ENCODE measurements around the gene PCSK9.

Gene PCSK9

DNA sequence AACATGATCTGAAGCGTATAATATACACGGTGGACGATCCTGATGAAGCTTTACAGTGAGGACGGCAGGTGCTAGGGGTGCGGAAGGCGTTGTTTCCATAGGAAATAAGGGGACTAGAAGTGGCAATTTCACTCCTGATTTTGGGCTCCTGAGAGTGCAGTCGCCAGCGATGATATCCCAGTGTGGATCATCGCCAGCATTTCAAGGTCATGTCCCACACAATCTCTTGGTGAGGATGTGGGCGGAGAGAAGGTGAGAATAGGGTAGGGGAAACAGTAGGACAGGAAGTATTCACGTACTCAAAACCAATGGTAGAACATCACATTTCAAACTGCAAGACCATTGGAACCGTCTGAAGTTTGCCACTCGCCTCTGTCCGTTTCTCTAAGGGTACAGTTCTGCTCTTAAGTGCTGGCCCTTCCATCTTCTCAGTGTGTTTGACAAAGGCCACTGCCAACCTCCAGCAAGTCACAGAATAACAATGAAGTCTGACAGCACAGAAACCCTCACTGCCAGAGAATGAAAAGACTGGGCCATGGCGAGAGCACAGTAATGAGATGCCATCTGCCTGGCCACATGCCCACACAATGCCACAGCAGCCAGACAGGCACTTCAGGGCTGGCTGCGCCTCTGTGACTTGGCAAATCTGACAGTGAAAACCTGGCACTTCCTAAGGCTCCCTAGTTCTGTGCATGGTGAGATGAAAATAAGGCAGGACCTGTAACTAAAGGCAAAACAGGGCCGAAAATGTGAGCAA is 27.9 kb downstream of the PCSK9 start:
- no peak overlapping the region for H3K4me3 Mint-ChIP-seq

DNA sequence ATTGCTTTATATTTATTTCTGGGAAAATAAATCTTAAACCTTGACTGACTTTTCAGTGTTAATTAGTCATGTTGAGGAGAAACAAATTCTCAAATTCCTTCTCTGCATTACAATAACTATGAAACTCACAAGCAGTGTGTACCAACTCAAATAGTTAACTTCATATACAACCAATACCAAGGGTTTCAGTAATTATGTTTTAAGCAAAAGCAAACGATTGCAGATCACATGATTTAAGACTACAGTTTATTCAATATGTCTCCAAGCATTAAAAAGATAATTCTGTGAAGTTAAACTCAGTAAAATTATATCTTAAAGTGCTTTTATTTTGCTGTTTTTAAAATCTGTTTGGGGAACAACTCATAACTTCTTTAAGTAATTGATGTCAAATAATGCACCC is 28.6 kb downstream of the PCSK9 start:
- H3K9me3 Mint-ChIP-seq: no peaks in the 10 kb centered on the region
- DNase-seq (no peak), ATAC-seq (no peak)
- H3K4me3 Mint-ChIP-seq: no peak overlapping the region
- no peaks in the 10 kb centered on the region for H3K27me3 Mint-ChIP-seq
- peaks cover 13% of the 10 kb centered on the region for H3K4me1 Mint-ChIP-seq
- H3K36me3 Mint-ChIP-seq (ENCODE audit: low read depth): peaks cover 63% of the 10 kb centered on the region
- no peak overlapping the region for H3K27ac Mint-ChIP-seq

More for the DNA sequence above, 27.9 kb downstream of the PCSK9 start:
- ATAC-seq (no peak), DNase-seq (no peak)
- Mint-ChIP-seq H3K27ac (no peak overlapping the region), H3K4me1 (peaks cover 7% of the 10 kb centered on the region), H3K36me3 (ENCODE audit: low read depth) (peaks cover 56% of the 10 kb centered on the region), H3K27me3 (no peaks in the 10 kb centered on the region), H3K9me3 (no peaks in the 10 kb centered on the region)

DNA sequence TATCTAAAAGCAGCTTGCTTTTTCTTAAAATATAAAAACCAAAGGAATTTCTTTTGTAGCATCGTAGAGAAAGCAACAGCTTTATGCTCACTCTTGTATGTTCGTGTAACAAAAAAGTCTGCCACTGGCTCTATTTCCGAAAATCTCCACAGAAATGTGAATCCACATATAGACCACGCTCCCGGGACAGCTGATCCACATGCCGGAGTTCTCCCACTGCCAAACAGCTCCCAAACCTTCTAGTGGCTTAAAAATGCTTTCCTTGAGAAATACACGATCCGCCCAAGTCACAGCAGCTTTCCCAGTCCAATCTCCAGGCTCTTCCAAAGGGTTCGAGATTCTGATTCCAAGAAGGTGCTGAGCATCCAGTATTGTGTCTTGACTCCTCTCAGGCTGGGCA is 29.3 kb downstream of the PCSK9 start:
- Mint-ChIP-seq H3K27ac (peak overlapping the region; percentile 55), H3K4me3 (no peak overlapping the region), H3K4me1 (peaks cover 20% of the 10 kb centered on the region), H3K27me3 (no peaks in the 10 kb centered on the region), H3K36me3 (ENCODE audit: low read depth) (peaks cover 69% of the 10 kb centered on the region), H3K9me3 (no peaks in the 10 kb centered on the region)
- DNase-seq: no peak
- no peak for ATAC-seq

DNA sequence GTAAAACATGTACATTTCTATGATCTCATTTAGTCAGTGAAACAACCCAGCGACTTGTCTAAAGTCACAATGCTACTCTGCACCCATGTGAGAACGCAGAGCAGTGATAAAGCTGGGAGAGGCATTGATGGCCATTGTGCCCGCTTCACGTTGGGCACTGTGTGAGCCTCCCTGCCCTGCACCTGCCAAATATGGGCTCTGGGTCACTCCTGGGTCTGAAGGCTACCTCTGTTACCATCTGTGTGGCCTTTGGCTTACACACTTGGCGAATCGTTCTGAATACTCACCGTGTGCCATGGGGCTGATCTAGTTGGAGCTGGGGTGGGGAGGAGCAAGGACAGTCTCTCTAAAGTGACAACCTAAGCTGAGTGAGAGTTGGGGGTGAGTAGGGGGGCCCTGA is 29.9 kb downstream of the PCSK9 start:
- Mint-ChIP-seq H3K4me1 (peaks cover 26% of the 10 kb centered on the region), H3K27me3 (no peaks in the 10 kb centered on the region), H3K9me3 (no peaks in the 10 kb centered on the region), H3K36me3 (ENCODE audit: low read depth) (peaks cover 75% of the 10 kb centered on the region), H3K4me3 (no peak overlapping the region), H3K27ac (no peak overlapping the region)
- ATAC-seq (no peak), DNase-seq (no peak)

DNA sequence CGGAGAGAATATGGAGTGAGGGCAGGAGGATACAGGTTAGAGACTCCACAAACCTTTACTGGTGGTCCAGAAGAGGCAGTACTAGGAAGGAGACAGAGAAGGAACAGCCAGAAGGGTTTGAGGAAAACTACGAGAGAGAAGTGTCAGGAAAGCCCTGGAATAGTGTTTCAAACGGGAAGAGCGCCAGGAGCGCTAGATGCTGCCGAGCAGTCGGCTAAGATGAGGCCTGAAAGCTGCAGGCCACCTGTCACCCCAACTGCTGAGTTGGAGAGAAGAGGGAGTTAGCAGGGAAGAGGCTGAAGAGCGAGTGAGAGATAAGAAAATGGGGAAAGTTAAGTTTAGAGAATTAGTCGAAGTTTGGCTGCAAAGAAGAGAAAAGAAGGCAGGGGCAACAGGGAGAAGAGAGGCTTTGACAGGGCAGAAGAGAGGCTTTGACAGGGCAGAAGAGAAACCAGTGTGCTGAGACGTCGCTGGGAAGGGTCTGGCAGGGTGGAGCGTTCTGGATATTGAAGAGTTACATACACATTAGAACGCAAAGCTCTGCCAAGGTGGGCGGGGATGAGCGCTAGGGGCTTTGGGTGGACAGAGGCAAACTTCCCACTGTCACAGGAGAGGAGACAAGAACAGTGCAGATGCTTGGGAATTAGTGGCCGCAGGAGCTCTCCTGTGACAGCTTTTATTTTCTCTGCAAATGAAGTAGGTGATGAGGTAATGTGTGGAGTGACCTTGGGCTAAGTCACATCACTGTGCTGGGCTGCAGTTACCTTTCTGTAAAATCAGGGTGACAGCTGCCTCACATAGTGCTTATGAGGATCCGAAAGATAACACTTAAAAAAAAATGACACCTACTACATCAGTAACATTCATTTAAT is 31.2 kb downstream of the PCSK9 start:
- ATAC-seq: no peak
- DNase-seq: no peak
- no peaks in the 10 kb centered on the region for H3K9me3 Mint-ChIP-seq
- H3K27ac Mint-ChIP-seq: peak overlapping the region; percentile 68
- peaks cover 29% of the 10 kb centered on the region for H3K4me1 Mint-ChIP-seq
- no peak overlapping the region for H3K4me3 Mint-ChIP-seq
- peaks cover 86% of the 10 kb centered on the region for H3K36me3 Mint-ChIP-seq (ENCODE audit: low read depth)
- H3K27me3 Mint-ChIP-seq: no peaks in the 10 kb centered on the region

DNA sequence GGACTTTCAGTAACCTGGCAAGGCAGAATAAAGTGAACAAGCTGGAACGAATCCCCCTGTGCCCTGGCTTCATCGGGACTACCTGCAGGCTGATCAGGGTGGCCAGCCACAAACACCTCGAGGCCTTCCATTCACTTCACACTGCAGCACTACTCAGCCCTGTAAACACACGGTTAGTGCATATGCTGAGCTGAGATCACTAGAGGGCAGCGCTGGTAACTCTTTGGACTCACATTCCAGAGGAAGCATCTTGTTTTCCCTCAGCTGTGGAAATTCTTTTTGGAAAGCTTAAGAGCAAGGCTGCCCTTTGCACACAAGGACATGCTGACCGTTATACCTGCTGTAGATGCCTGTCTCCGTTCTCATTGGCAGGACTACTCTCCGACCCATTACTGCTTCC is 32.1 kb downstream of the PCSK9 start:
- Mint-ChIP-seq H3K27ac (peak overlapping the region; percentile 95), H3K36me3 (ENCODE audit: low read depth) (peaks cover 84% of the 10 kb centered on the region), H3K9me3 (no peaks in the 10 kb centered on the region), H3K27me3 (no peaks in the 10 kb centered on the region), H3K4me1 (peaks cover 29% of the 10 kb centered on the region), H3K4me3 (no peak overlapping the region)
- DNase-seq: no peak
- ATAC-seq: no peak

DNA sequence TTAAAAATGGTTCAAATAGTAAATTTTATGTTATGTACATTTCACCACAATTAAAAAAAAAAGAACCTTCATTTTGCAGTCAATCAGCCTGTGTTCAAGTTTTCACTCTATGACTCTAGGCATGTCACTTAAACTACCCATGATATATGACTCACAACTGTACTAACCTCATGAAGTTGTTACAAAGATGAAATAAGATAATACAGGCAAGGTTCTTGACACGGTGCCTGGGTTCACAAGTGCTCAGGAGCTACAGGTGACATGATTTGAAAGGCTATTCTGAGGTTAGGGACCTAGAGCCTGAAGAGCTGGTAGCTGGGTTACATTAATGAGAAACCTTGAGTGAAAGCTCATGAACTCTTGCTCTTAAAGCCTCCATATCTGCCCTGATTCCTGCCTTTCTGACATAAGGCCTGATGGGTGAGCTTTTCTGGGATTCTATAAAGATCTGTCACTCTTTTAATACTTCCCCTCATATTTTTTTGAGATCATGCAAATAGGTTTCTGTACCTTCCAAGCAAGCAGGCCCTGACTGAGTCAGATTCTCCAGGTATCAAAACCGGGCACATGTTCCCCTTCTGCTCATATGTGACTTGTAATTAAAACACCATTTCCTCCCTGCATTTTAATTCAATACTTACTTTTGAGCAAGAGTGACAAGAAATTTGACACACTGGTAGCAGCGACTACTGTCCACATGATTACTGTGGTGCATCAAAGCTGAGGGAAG is 34.0 kb downstream of the PCSK9 start:
- Mint-ChIP-seq H3K4me3 (no peak overlapping the region), H3K4me1 (peaks cover 29% of the 10 kb centered on the region), H3K9me3 (no peaks in the 10 kb centered on the region), H3K36me3 (ENCODE audit: low read depth) (peaks cover 70% of the 10 kb centered on the region), H3K27ac (peak overlapping the region; percentile 95), H3K27me3 (no peaks in the 10 kb centered on the region)
- ATAC-seq (peak; percentile 97), DNase-seq (no peak)

DNA sequence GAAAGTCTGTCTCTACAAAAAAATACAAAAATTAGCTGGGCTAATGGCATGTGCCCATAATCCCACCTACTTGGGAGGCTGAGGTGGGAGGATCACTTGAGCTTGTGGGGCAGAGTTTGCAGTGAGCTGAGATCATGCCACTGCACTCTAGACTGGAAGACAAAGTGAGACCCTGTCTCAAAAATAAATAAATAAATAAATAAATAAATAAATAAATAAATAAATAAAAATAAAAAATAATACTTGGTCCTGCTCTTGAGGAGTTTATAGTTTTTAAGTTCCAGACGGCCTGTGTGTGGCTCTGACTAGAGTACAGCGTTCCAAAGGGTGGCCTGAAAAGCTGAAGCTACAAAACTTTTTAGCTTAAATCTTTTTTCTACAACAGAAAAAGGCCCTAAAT is 35.1 kb downstream of the PCSK9 start:
- DNase-seq (no peak), ATAC-seq (no peak)
- Mint-ChIP-seq H3K9me3 (no peaks in the 10 kb centered on the region), H3K27me3 (no peaks in the 10 kb centered on the region), H3K27ac (peak overlapping the region; percentile 95), H3K4me3 (no peak overlapping the region), H3K36me3 (ENCODE audit: low read depth) (peaks cover 63% of the 10 kb centered on the region), H3K4me1 (peaks cover 29% of the 10 kb centered on the region)

DNA sequence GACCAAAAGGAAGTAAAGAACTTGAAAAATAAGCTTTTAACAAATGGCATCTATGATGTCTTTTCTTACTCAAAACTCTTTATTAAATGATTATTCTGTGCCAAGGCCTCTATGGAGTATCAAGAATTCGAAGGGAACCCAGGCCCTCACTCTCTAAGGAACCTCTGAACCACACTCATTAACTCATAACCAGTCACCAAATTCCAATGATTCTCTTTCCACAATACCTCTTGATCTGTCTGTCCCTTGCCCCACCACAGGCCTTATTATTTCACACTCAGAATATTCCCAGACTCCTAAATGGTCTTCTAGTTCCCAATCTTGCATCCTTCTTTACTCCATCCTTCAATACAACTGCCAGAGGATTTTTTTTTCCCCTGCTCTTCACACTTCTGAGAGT is 37.0 kb downstream of the PCSK9 start:
- peak overlapping the region; percentile 8 for H3K27ac Mint-ChIP-seq
- ATAC-seq (no peak), DNase-seq (no peak)
- no peak overlapping the region for H3K4me3 Mint-ChIP-seq
- H3K36me3 Mint-ChIP-seq (ENCODE audit: low read depth): peaks cover 59% of the 10 kb centered on the region
- no peaks in the 10 kb centered on the region for H3K27me3 Mint-ChIP-seq
- no peaks in the 10 kb centered on the region for H3K9me3 Mint-ChIP-seq
- H3K4me1 Mint-ChIP-seq: peaks cover 29% of the 10 kb centered on the region

DNA sequence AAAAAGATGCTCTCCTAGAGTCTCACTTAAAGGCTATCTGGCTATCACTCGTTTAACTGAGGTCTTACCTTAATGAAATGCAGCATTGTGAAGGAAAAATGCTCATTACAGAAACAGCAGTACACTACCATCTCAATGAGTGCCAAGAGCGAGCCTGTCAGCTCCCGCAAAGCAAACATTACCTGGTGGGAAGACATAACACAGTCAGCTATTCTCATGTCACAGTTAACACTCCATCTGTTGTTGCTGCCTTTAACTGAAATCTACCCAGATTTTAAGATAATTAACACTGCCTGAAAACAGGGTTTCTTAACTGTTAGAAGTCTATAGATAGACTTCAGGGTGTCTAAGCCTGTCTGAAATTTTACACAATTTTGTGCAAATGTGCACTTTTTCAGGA is 39.1 kb downstream of the PCSK9 start:
- ATAC-seq: no peak

DNA sequence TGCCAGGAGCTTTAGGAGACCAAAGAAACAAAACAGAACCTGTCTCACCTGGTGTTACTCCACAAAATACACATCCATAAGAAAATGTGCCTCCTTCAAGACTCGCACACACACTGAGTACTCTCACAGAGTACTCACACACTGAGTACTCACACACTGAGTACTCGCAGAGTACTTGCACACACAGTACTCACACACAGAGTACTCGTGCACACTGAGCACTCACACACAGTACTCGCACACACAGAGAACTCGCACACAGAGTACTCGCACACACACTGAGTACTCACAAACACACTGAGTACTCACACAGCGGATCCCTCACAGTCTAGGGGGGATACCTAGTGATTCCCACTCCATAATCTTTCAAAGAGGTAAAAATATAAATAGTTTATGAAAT is 40.3 kb downstream of the PCSK9 start:
- DNase-seq (no peak), ATAC-seq (no peak)
- H3K9me3 Mint-ChIP-seq: no peaks in the 10 kb centered on the region
- H3K4me1 Mint-ChIP-seq: peaks cover under 1% of the 10 kb centered on the region
- H3K27me3 Mint-ChIP-seq: no peaks in the 10 kb centered on the region
- peaks cover 48% of the 10 kb centered on the region for H3K36me3 Mint-ChIP-seq (ENCODE audit: low read depth)
- no peak overlapping the region for H3K27ac Mint-ChIP-seq
- no peak overlapping the region for H3K4me3 Mint-ChIP-seq

More for the DNA sequence above, 39.1 kb downstream of the PCSK9 start:
- H3K36me3 Mint-ChIP-seq (ENCODE audit: low read depth): peaks cover 50% of the 10 kb centered on the region
- peaks cover 11% of the 10 kb centered on the region for H3K4me1 Mint-ChIP-seq
- no peak overlapping the region for H3K4me3 Mint-ChIP-seq
- no peak for DNase-seq
- H3K9me3 Mint-ChIP-seq: no peaks in the 10 kb centered on the region
- H3K27ac Mint-ChIP-seq: no peak overlapping the region
- no peaks in the 10 kb centered on the region for H3K27me3 Mint-ChIP-seq

DNA sequence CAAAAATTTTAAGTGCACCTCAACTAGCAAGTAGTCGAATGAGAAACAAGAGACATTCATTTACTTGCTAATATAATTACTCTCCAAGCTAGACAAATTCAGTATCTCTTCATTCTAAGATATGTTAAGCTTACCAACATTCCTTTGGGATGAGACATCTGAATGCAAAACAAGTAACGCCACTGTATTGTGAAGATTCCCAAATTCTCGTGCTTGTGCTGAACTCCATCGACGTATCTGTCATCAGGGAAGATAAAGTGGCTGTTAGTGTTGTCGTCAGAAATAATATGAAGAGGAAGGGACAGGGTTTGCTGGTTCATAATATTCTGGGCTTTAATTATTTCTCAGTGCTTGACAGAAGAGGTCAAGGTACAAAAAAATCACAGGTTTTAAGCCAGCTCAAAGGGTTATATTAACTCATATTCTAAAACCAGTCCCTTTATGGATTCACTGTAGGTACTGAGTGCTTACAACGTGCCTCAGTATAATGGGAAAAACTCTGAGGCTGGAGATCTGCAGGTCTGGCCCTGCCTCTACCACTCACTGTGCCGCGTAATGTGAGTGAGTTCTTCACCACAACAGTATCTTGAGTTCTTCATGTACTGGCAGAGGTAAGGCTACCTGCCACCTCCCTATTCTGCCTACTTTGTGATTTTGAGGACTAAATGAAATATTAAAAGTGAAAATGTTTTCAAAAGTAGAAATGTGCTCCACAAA is 42.0 kb downstream of the PCSK9 start:
- DNase-seq (no peak), ATAC-seq (no peak)
- H3K4me1 Mint-ChIP-seq: no peaks in the 10 kb centered on the region
- H3K27me3 Mint-ChIP-seq: no peaks in the 10 kb centered on the region
- H3K9me3 Mint-ChIP-seq: no peaks in the 10 kb centered on the region
- no peak overlapping the region for H3K27ac Mint-ChIP-seq
- no peak overlapping the region for H3K4me3 Mint-ChIP-seq
- H3K36me3 Mint-ChIP-seq (ENCODE audit: low read depth): peaks cover 48% of the 10 kb centered on the region

DNA sequence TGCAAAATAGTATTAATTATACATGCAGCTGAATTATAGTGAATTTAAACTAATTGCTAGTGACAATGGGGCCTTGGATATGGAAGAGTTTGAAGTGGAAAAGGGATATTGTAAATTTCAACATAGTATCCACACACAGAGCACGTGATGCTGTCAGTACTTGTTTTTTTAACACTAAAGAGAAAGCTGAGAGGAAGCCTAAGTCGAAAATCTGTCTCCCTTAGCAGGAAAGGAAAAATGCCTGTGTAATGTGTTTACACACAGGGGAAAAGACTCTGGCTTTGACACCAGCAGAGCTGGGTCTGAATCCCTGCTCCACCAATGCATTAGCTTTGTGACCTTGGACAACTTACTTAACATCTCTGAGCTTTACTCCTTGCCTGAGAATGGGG is 42.6 kb downstream of the PCSK9 start:
- Mint-ChIP-seq H3K27me3 (no peaks in the 10 kb centered on the region), H3K4me1 (no peaks in the 10 kb centered on the region), H3K36me3 (ENCODE audit: low read depth) (peaks cover 47% of the 10 kb centered on the region), H3K4me3 (no peak overlapping the region), H3K27ac (peak overlapping the region; percentile 30), H3K9me3 (no peaks in the 10 kb centered on the region)
- no peak for ATAC-seq
- DNase-seq: no peak

DNA sequence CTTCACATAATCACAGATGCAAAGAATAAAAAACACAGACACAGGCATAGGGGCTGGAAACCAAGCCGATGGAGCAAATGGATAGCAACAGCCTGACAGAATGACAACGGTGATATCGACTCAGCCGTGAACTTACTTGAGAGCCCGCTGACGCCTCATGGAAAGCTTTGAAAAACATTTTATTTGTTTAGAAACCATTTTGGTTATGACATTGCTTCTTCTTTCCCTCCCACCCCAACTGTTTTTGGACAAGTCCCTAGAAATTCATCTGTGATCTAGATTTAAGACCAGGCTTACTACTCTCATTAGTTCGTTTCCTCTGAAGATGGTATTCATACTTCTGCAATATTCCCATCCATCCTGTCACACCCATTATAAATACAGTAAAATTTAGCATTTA is 44.9 kb downstream of the PCSK9 start:
- no peak for DNase-seq
- Mint-ChIP-seq H3K4me1 (peaks cover 10% of the 10 kb centered on the region), H3K27me3 (no peaks in the 10 kb centered on the region), H3K9me3 (no peaks in the 10 kb centered on the region), H3K36me3 (ENCODE audit: low read depth) (peaks cover 59% of the 10 kb centered on the region), H3K4me3 (no peak overlapping the region), H3K27ac (no peak overlapping the region)
- no peak for ATAC-seq
